ENCODE measurements around the gene SALL4.

DNA sequence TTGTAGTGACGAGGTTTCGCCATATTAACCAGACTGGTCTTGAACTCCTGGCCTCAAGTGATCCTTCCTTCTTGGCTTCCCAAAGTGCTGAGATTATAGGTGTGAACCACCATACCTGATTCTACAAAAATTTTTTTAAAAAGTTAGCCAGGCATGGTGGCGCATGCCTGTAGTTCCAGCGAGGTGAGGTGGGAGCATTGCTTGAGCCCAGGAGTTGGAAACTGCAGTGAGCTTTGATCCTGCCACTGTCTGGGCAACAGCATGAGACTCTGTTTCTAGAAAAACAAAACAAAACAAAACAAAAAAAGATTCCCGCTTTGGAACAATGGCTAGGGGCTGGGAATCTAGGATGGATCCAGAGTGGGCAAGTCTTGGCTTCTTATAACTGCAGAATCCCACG is 35.1 kb upstream of the SALL4 start:
- TF ChIP-seq RFX5 (IDR thresholded peaks at IDR 0.05; ENCODE audit: low read length) = no peak
- TF ChIP-seq JUND (IDR thresholded peaks at IDR 0.05) = no peak
- TF ChIP-seq, protein P1, sequence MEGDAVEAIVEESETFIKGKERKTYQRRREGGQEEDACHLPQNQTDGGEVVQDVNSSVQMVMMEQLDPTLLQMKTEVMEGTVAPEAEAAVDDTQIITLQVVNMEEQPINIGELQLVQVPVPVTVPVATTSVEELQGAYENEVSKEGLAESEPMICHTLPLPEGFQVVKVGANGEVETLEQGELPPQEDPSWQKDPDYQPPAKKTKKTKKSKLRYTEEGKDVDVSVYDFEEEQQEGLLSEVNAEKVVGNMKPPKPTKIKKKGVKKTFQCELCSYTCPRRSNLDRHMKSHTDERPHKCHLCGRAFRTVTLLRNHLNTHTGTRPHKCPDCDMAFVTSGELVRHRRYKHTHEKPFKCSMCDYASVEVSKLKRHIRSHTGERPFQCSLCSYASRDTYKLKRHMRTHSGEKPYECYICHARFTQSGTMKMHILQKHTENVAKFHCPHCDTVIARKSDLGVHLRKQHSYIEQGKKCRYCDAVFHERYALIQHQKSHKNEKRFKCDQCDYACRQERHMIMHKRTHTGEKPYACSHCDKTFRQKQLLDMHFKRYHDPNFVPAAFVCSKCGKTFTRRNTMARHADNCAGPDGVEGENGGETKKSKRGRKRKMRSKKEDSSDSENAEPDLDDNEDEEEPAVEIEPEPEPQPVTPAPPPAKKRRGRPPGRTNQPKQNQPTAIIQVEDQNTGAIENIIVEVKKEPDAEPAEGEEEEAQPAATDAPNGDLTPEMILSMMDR (IDR thresholded peaks at IDR 0.05) = no peak
- no peak for TF ChIP-seq RAD21 (IDR thresholded peaks at IDR 0.05; ENCODE audit: low read length)
- no peak for TF ChIP-seq MEF2A (IDR thresholded peaks at IDR 0.05; ENCODE audit: borderline replicate concordance, low read depth)
- TF ChIP-seq, protein P2, sequence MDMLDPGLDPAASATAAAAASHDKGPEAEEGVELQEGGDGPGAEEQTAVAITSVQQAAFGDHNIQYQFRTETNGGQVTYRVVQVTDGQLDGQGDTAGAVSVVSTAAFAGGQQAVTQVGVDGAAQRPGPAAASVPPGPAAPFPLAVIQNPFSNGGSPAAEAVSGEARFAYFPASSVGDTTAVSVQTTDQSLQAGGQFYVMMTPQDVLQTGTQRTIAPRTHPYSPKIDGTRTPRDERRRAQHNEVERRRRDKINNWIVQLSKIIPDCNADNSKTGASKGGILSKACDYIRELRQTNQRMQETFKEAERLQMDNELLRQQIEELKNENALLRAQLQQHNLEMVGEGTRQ (IDR thresholded peaks at IDR 0.05; ENCODE audit: borderline replicate concordance, low read depth, low read length) = no peak
- no peak for TF ChIP-seq TAF1 (IDR thresholded peaks at IDR 0.05; ENCODE audit: borderline replicate concordance, low read depth, low read length)
- TF ChIP-seq ELF1 (IDR thresholded peaks at IDR 0.05) = no peak
- TF ChIP-seq SMC3 (IDR thresholded peaks at IDR 0.05; ENCODE audit: low read depth, low read length) = no peak
- no peak for TF ChIP-seq POLR2AphosphoS5 (IDR thresholded peaks at IDR 0.05; ENCODE audit: low read depth, low read length)
- no peak for TF ChIP-seq YY1 (IDR thresholded peaks at IDR 0.05; ENCODE audit: low read depth)
- TF ChIP-seq, protein P3, sequence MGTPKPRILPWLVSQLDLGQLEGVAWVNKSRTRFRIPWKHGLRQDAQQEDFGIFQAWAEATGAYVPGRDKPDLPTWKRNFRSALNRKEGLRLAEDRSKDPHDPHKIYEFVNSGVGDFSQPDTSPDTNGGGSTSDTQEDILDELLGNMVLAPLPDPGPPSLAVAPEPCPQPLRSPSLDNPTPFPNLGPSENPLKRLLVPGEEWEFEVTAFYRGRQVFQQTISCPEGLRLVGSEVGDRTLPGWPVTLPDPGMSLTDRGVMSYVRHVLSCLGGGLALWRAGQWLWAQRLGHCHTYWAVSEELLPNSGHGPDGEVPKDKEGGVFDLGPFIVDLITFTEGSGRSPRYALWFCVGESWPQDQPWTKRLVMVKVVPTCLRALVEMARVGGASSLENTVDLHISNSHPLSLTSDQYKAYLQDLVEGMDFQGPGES (IDR thresholded peaks at IDR 0.05; ENCODE audit: low read depth, low read length) = no peak
